Smooth muscle cell of the brain vasculature (primary cell): ENCODE measurements around the gene TRMT1.
A peak's percentile ranks its signal among the peaks of the same experiment; 100 is the strongest.

Experiments
- DNase-seq: peaks from one replicate; pipeline ENCODE4 v3.0.0-alpha.2; 2012; ENCODE audit warnings: low read depth, low spot score

Gene TRMT1

GRCh38 chr19:13090511-13091231, 25.9 kb downstream of the TRMT1 start:
- DNase-seq, result no peak

- DNase-seq, result no peak
These were observed 26.6 kb downstream of the TRMT1 start for GRCh38 chr19:13089857-13090507.

- no peak for DNase-seq
These were observed 27.2 kb downstream of the TRMT1 start for GRCh38 chr19:13089139-13089856.

- no peak for DNase-seq
These were observed 28.6 kb downstream of the TRMT1 start for GRCh38 chr19:13087795-13088537.

GRCh38 chr19:13087295-13087694, 29.2 kb downstream of the TRMT1 start:
- no peak for DNase-seq

- no peak for DNase-seq
These were observed 30.2 kb downstream of the TRMT1 start for GRCh38 chr19:13086341-13086740.

GRCh38 chr19:13085666-13086065, 30.9 kb downstream of the TRMT1 start:
- DNase-seq, result no peak

GRCh38 chr19:13083627-13084026, 32.9 kb downstream of the TRMT1 start:
- DNase-seq, result no peak

- no peak for DNase-seq
These were observed 33.5 kb downstream of the TRMT1 start for GRCh38 chr19:13083008-13083404.

- peak; percentile 93 for DNase-seq
These were observed 34.1 kb downstream of the TRMT1 start for GRCh38 chr19:13082192-13083007.

- DNase-seq, result no peak
These were observed 37.0 kb downstream of the TRMT1 start for GRCh38 chr19:13079542-13079986.

- DNase-seq, result no peak
These were observed 37.5 kb downstream of the TRMT1 start for GRCh38 chr19:13078897-13079541.

- no peak for DNase-seq
These were observed 38.2 kb downstream of the TRMT1 start for GRCh38 chr19:13078381-13078780.

- DNase-seq, result no peak
These were observed 39.3 kb downstream of the TRMT1 start for GRCh38 chr19:13077240-13077639.

- no peak for DNase-seq
These were observed 39.8 kb downstream of the TRMT1 start for GRCh38 chr19:13076787-13077186.

GRCh38 chr19:13076320-13076719, 40.2 kb downstream of the TRMT1 start:
- no peak for DNase-seq

GRCh38 chr19:13074378-13074777, 42.2 kb downstream of the TRMT1 start:
- no peak for DNase-seq

GRCh38 chr19:13073263-13073662, 43.3 kb downstream of the TRMT1 start:
- DNase-seq, result no peak

GRCh38 chr19:13072188-13072908, 44.2 kb downstream of the TRMT1 start:
- no peak for DNase-seq
